ENCODE measurements around the gene CELF1. TPM values are rescaled to one million over a fixed set of nuclear protein-coding genes. Genes with fewer than 3 reads are reported as not detected.

Gene CELF1
- total RNA-seq, 1 donor from 2014 or later: 173 TPM

DNA sequence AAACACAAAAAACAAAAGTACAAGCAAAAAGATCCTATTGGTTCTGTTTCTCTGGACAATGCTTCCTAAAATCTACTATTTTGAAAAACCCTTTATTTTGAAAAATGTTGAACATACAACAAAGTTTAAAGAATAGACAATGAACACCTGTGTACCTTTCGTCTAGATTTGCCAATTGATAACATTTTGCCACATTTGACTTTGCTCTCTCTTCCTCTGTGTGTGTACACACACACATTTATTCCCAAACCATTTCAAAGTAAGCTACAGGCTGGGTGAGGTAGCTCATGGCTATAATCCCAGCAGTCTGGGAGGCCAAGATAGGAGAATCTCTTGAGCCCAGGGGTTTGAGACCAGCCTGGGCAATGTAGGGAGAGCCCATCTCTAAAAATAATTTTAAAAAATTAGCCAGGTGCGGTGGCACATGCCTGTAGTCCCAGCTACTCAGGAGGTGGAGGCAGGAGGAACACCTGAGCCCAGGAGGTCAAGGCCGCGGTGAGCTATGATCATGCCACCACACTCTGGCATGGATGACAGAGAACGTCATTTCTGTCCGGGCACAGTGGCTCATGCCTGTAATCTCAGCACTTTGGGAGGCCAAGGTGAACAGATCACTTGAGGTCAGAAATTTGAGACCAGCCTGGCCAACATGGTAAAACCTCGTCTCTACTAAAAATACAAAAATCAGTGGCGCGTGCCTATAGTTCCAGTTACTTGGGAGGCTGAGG lies 121.4 kb downstream of the CELF1 start:
- Histone ChIP-seq H3K9me3 (ENCODE audit: low read depth) (no peaks in the 10 kb centered on the region), H2AFZ (replicated peaks) (no peak overlapping the region), H3K9ac (no peak overlapping the region), H3K4me1 (no peaks in the 10 kb centered on the region), H4K20me1 (ENCODE audit: low read depth) (no peaks in the 10 kb centered on the region), H3K36me3 (no peaks in the 10 kb centered on the region), H3K4me2 (no peak overlapping the region), H3K27ac (no peak overlapping the region), H3K4me3 (no peak overlapping the region), H3K79me2 (ENCODE audit: low read depth) (no peaks in the 10 kb centered on the region), H3F3A (ENCODE audit: low read depth) (peaks cover 8% of the 10 kb centered on the region), H3K27me3 (no peaks in the 10 kb centered on the region)
- no peak for TF ChIP-seq EZH2 (IDR thresholded peaks at IDR 0.05)
- no peak for TF ChIP-seq EZH2phosphoT487 (IDR thresholded peaks at IDR 0.05)
- TF ChIP-seq, protein P1, sequence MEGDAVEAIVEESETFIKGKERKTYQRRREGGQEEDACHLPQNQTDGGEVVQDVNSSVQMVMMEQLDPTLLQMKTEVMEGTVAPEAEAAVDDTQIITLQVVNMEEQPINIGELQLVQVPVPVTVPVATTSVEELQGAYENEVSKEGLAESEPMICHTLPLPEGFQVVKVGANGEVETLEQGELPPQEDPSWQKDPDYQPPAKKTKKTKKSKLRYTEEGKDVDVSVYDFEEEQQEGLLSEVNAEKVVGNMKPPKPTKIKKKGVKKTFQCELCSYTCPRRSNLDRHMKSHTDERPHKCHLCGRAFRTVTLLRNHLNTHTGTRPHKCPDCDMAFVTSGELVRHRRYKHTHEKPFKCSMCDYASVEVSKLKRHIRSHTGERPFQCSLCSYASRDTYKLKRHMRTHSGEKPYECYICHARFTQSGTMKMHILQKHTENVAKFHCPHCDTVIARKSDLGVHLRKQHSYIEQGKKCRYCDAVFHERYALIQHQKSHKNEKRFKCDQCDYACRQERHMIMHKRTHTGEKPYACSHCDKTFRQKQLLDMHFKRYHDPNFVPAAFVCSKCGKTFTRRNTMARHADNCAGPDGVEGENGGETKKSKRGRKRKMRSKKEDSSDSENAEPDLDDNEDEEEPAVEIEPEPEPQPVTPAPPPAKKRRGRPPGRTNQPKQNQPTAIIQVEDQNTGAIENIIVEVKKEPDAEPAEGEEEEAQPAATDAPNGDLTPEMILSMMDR (IDR thresholded peaks at IDR 0.05): no peak
- H3K4me1 Mint-ChIP-seq: peaks cover 7% of the 10 kb centered on the region
- no peaks in the 10 kb centered on the region for H3K9me3 Mint-ChIP-seq
- no peaks in the 10 kb centered on the region for H3K36me3 Mint-ChIP-seq
- H3K4me3 Mint-ChIP-seq: no peak overlapping the region
- no peak for DNase-seq (ENCODE audit: low spot score)
- H3K27me3 Mint-ChIP-seq (ENCODE audit: insufficient read depth, low read depth): peaks cover 2% of the 10 kb centered on the region
- no peak overlapping the region for H3K27ac Mint-ChIP-seq

- no peak overlapping the region for H2AFZ ChIP-seq (replicated peaks)
- Mint-ChIP-seq H3K36me3 (no peaks in the 10 kb centered on the region), H3K4me1 (peaks cover 9% of the 10 kb centered on the region), H3K27ac (no peak overlapping the region), H3K27me3 (ENCODE audit: insufficient read depth, low read depth) (peaks cover 2% of the 10 kb centered on the region), H3K9me3 (no peaks in the 10 kb centered on the region), H3K4me3 (no peak overlapping the region)
- no peak for DNase-seq (ENCODE audit: low spot score)
- no peaks in the 10 kb centered on the region for H3K27me3 ChIP-seq
- no peaks in the 10 kb centered on the region for H4K20me1 ChIP-seq (ENCODE audit: low read depth)
- no peaks in the 10 kb centered on the region for H3K4me1 ChIP-seq
- peaks cover 8% of the 10 kb centered on the region for H3F3A ChIP-seq (ENCODE audit: low read depth)
- H3K79me2 ChIP-seq (ENCODE audit: low read depth): peaks cover 5% of the 10 kb centered on the region
- H3K9ac ChIP-seq: no peak overlapping the region
- H3K36me3 ChIP-seq: no peaks in the 10 kb centered on the region
- H3K4me3 ChIP-seq: no peak overlapping the region
- H3K27ac ChIP-seq: no peak overlapping the region
- TF ChIP-seq EZH2 (IDR thresholded peaks at IDR 0.05): no peak
- TF ChIP-seq, protein P1 (IDR thresholded peaks at IDR 0.05): no peak
- H3K4me2 ChIP-seq: no peak overlapping the region
- H3K9me3 ChIP-seq (ENCODE audit: low read depth): no peaks in the 10 kb centered on the region
Observed at GRCh38 chr11:47430524-47430923, 122.4 kb downstream of the CELF1 start.

GRCh38 chr11:47426062-47426956 lies 126.6 kb downstream of the CELF1 start, which contains the start of gene PSMC3:
Gene PSMC3, minus strand, starts transcription at chr11:47426439. Its CDS starts 160 bp downstream, at chr11:47426279.
- Mint-ChIP-seq H3K36me3 (peaks cover 17% of the 10 kb centered on the region), H3K27ac (peak within 1 kb of the TSS; percentile 100), H3K4me1 (peaks cover 20% of the 10 kb centered on the region), H3K9me3 (no peaks in the 10 kb centered on the region), H3K4me3 (peak within 1 kb of the TSS; percentile 100), H3K27me3 (ENCODE audit: insufficient read depth, low read depth) (peaks cover 4% of the 10 kb centered on the region)
- H3K4me2 ChIP-seq: peak within 1 kb of the TSS; percentile 98
- H3K4me1 ChIP-seq: peaks cover 5% of the 10 kb centered on the region
- no peaks in the 10 kb centered on the region for H3K36me3 ChIP-seq
- peak within 1 kb of the TSS; percentile 96 for H3K9ac ChIP-seq
- H3K79me2 ChIP-seq (ENCODE audit: low read depth): peaks cover 20% of the 10 kb centered on the region
- TF ChIP-seq EZH2phosphoT487 (IDR thresholded peaks at IDR 0.05) (no peak), EZH2 (IDR thresholded peaks at IDR 0.05) (no peak)
- TF ChIP-seq, protein P1 (IDR thresholded peaks at IDR 0.05): no peak
- DNase-seq (ENCODE audit: low spot score): peak; percentile 99
- H4K20me1 ChIP-seq (ENCODE audit: low read depth): no peaks in the 10 kb centered on the region
- H3K27me3 ChIP-seq: no peaks in the 10 kb centered on the region
- H3F3A ChIP-seq (ENCODE audit: low read depth): peaks cover 8% of the 10 kb centered on the region
- H2AFZ ChIP-seq (replicated peaks): peak within 1 kb of the TSS; percentile 99
- H3K27ac ChIP-seq: peak within 1 kb of the TSS; percentile 95
- no peaks in the 10 kb centered on the region for H3K9me3 ChIP-seq (ENCODE audit: low read depth)
- peak within 1 kb of the TSS; percentile 71 for H3K4me3 ChIP-seq

All from neural progenitor cell (in vitro differentiated cells).